Iris pigment epithelial cell (primary cell): ENCODE measurements around the gene TMEM200A.

ENCODE experiments used
- DNase-seq: peaks from one replicate; pipeline ENCODE4 v3.0.0-alpha.2; 2011; ENCODE audit warnings: low read depth

The TMEM200A gene

DNA sequence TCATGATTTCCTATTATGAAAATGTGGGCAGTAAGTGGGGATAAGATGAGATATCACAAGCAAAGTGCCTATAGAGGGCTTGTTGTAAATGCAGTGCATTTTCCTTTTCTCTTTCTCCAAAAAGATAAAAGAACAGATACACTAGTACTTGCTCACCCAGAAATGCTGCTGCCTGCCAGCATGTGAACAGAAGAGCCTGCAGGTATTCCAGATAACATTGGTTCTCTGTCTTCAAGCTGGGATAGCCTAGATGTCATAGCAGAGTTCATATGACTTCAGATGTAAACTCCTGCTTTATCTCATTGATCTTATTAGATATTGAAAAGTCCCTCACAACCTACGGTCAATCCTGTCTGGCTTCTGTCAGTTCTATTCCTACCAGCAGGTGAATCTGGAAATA lies 123.7 kb downstream of the TMEM200A start:
- DNase-seq = no peak
